ENCODE results near the gene CIB2. TPM values are rescaled to one million over a fixed set of nuclear protein-coding genes. Genes with fewer than 3 reads are reported as not detected.

Gene CIB2
- polyA plus RNA-seq, 1 donor from 2014 or later, result 32.4 TPM

DNA sequence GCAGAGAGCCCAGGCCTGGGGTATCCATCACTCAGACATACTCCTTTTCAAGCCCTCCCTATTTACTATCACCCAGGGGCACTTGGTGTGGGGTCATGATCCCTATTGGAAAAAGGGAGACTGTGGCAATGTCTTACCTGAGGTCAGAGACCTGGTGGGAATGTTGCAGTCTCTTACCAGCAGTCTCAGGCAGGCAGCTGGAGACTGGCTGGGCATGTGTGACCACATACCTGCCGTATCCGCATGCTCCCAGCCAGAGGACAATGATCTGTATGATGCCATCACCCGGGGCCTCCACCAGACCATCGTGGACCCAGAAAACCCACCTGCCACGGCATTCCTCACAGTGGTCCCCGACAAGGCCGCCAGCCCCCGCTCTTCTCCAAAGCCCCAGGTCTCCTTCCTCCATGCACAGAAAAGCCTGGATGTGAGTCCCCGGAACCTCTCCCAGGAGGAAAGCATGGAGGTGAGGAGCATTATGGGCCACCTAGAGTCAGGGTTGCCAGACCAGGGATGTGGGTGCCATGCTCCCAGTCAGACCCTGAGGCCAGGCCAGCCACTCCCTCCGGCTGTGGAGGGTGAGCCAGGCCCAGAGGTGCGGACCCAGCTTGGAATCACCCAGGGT is 33.0 kb downstream of the CIB2 start:
- Histone ChIP-seq H2AFZ (ENCODE audit: low read depth, low read length) (no peak overlapping the region), H3K27ac (ENCODE audit: low read length) (no peak overlapping the region), H3K27me3 (ENCODE audit: insufficient read depth, low read depth, low read length) (no peaks in the 10 kb centered on the region), H3F3A (ENCODE audit: insufficient read depth, low read length, poor library complexity, severe bottlenecking) (no peaks in the 10 kb centered on the region), H3K79me2 (replicated peaks; ENCODE audit: insufficient read depth, low read length) (no peaks in the 10 kb centered on the region), H3K36me3 (ENCODE audit: insufficient read depth, low read length) (no peaks in the 10 kb centered on the region), H3K9me3 (ENCODE audit: low read length) (no peaks in the 10 kb centered on the region), H3K4me3 (ENCODE audit: low read length) (no peak overlapping the region), H3K9ac (ENCODE audit: low read length) (no peak overlapping the region), H3K4me2 (ENCODE audit: low read length) (no peak overlapping the region), H3K9me2 (ENCODE audit: insufficient read depth, low read length) (no peaks in the 10 kb centered on the region), H4K20me1 (ENCODE audit: insufficient read depth) (no peaks in the 10 kb centered on the region)
- TF ChIP-seq POLR2AphosphoS5 (IDR thresholded peaks at IDR 0.05) (no peak), EZH2 (IDR thresholded peaks at IDR 0.05; ENCODE audit: borderline replicate concordance, insufficient read depth, low read length, poor library complexity, severe bottlenecking) (no peak), RAD21 (conservative IDR thresholded peaks at IDR 0.05) (no peak), TAF1 (IDR thresholded peaks at IDR 0.05; ENCODE audit: low read depth) (no peak)
- TF ChIP-seq, protein P1, sequence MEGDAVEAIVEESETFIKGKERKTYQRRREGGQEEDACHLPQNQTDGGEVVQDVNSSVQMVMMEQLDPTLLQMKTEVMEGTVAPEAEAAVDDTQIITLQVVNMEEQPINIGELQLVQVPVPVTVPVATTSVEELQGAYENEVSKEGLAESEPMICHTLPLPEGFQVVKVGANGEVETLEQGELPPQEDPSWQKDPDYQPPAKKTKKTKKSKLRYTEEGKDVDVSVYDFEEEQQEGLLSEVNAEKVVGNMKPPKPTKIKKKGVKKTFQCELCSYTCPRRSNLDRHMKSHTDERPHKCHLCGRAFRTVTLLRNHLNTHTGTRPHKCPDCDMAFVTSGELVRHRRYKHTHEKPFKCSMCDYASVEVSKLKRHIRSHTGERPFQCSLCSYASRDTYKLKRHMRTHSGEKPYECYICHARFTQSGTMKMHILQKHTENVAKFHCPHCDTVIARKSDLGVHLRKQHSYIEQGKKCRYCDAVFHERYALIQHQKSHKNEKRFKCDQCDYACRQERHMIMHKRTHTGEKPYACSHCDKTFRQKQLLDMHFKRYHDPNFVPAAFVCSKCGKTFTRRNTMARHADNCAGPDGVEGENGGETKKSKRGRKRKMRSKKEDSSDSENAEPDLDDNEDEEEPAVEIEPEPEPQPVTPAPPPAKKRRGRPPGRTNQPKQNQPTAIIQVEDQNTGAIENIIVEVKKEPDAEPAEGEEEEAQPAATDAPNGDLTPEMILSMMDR (IDR thresholded peaks at IDR 0.05; ENCODE audit: poor library complexity, severe bottlenecking), result no peak

DNA sequence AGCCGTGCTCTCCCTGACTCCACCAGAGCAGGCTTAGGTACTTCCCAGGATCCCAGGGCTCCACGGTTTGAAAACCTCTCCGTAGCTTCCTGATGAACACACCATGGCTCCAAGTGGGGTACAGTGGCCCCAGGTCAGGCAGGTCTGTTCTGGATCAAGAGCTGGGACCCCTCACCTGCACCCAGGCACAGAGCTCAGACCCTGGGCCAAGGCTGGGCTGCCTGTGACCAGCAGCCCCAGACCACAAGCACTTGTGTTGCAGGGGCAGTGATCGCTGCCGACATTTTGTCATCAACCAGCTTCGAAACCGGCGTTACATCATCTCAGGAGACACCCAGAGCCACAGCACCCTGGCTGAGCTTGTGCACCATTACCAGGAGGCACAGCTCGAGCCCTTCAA is 33.6 kb downstream of the CIB2 start:
- no peaks in the 10 kb centered on the region for H3K79me2 ChIP-seq (replicated peaks; ENCODE audit: insufficient read depth, low read length)
- no peak overlapping the region for H2AFZ ChIP-seq (ENCODE audit: low read depth, low read length)
- H3K9me3 ChIP-seq (ENCODE audit: low read length), result no peaks in the 10 kb centered on the region
- no peak overlapping the region for H3K4me2 ChIP-seq (ENCODE audit: low read length)
- H3K36me3 ChIP-seq (ENCODE audit: insufficient read depth, low read length), result no peaks in the 10 kb centered on the region
- no peaks in the 10 kb centered on the region for H3K9me2 ChIP-seq (ENCODE audit: insufficient read depth, low read length)
- H3K4me3 ChIP-seq (ENCODE audit: low read length), result no peak overlapping the region
- no peaks in the 10 kb centered on the region for H3K27me3 ChIP-seq (ENCODE audit: insufficient read depth, low read depth, low read length)
- H3F3A ChIP-seq (ENCODE audit: insufficient read depth, low read length, poor library complexity, severe bottlenecking), result no peaks in the 10 kb centered on the region
- H4K20me1 ChIP-seq (ENCODE audit: insufficient read depth), result no peaks in the 10 kb centered on the region
- H3K9ac ChIP-seq (ENCODE audit: low read length), result no peak overlapping the region
- no peak overlapping the region for H3K27ac ChIP-seq (ENCODE audit: low read length)
- TF ChIP-seq SMC3 (conservative IDR thresholded peaks at IDR 0.05; ENCODE audit: poor library complexity), result no peak
- TF ChIP-seq EP300 (conservative IDR thresholded peaks at IDR 0.05; ENCODE audit: poor library complexity, severe bottlenecking), result no peak
- no peak for TF ChIP-seq RAD21 (conservative IDR thresholded peaks at IDR 0.05)
- TF ChIP-seq POLR2AphosphoS5 (IDR thresholded peaks at IDR 0.05), result no peak
- TF ChIP-seq MXI1 (conservative IDR thresholded peaks at IDR 0.05; ENCODE audit: poor library complexity, severe bottlenecking), result no peak
- TF ChIP-seq EZH2 (IDR thresholded peaks at IDR 0.05; ENCODE audit: borderline replicate concordance, insufficient read depth, low read length, poor library complexity, severe bottlenecking), result no peak
- TF ChIP-seq TAF1 (IDR thresholded peaks at IDR 0.05; ENCODE audit: low read depth), result no peak
- TF ChIP-seq, protein P1 (IDR thresholded peaks at IDR 0.05; ENCODE audit: poor library complexity, severe bottlenecking), result no peak
- TF ChIP-seq, protein P2, sequence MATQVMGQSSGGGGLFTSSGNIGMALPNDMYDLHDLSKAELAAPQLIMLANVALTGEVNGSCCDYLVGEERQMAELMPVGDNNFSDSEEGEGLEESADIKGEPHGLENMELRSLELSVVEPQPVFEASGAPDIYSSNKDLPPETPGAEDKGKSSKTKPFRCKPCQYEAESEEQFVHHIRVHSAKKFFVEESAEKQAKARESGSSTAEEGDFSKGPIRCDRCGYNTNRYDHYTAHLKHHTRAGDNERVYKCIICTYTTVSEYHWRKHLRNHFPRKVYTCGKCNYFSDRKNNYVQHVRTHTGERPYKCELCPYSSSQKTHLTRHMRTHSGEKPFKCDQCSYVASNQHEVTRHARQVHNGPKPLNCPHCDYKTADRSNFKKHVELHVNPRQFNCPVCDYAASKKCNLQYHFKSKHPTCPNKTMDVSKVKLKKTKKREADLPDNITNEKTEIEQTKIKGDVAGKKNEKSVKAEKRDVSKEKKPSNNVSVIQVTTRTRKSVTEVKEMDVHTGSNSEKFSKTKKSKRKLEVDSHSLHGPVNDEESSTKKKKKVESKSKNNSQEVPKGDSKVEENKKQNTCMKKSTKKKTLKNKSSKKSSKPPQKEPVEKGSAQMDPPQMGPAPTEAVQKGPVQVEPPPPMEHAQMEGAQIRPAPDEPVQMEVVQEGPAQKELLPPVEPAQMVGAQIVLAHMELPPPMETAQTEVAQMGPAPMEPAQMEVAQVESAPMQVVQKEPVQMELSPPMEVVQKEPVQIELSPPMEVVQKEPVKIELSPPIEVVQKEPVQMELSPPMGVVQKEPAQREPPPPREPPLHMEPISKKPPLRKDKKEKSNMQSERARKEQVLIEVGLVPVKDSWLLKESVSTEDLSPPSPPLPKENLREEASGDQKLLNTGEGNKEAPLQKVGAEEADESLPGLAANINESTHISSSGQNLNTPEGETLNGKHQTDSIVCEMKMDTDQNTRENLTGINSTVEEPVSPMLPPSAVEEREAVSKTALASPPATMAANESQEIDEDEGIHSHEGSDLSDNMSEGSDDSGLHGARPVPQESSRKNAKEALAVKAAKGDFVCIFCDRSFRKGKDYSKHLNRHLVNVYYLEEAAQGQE (IDR thresholded peaks at IDR 0.05; ENCODE audit: borderline replicate concordance), result no peak

Measured in neural cell (in vitro differentiated cells).